ENCODE results near the gene ITPRID1. TPM values are rescaled to one million over a fixed set of nuclear protein-coding genes. Genes with fewer than 3 reads are reported as not detected.
A peak's percentile ranks its signal among the peaks of the same experiment; 100 is the strongest.

ITPRID1 gene
- total and polyA plus RNA-seq, 2 of the 8 experiments (the other 6 are each of a cell fraction or from before 2014, with no cell fraction given), result 0.09 to 0.47 TPM

- ChIA-PET POLR2A (ENCODE audit: partially characterized antibody) (no interaction called here), CTCF (ENCODE audit: partially characterized antibody) (no interaction called here)
- Histone ChIP-seq H3K23ac (ENCODE audit: insufficient read length) (no peak overlapping the region), H4K91ac (replicated peaks; ENCODE audit: insufficient read length, low read length) (no peak overlapping the region), H2BK15ac (ENCODE audit: low read length) (no peak overlapping the region), H2BK5ac (ENCODE audit: low read depth, low read length) (no peak overlapping the region), H3K4me2 (ENCODE audit: insufficient read depth in 1 of 2, low read depth in 2 of 2, low read length in 2 of 2) (no peak overlapping the region), H3K9me3 (ENCODE audit: insufficient read depth in 2 of 2, low read depth in 1 of 2, low read length in 1 of 2) (no peaks in the 10 kb centered on the region), H3K27ac (ENCODE audit: low read depth, low read length) (no peak overlapping the region), H2BK20ac (ENCODE audit: low read length) (no peak overlapping the region), H3K9ac (replicated peaks in 1 of 4; ENCODE audit: extremely low read depth in 1 of 4, low read depth in 3 of 4, low read length in 3 of 4) (no peak overlapping the region), H3K14ac (ENCODE audit: insufficient read length) (no peak overlapping the region), H4K20me1 (replicated peaks in 1 of 2; ENCODE audit: control insufficient read depth in 1 of 2, insufficient read depth in 2 of 2, low read length in 2 of 2) (no peaks in the 10 kb centered on the region), H3K4me1 (replicated peaks in 1 of 4; ENCODE audit: control insufficient read depth in 3 of 4, insufficient read depth in 4 of 4, low read length in 3 of 4) (peaks cover 0 to 24% (median 12%) of the 10 kb centered on the region in 4 experiments; a peak in 5 of 7 replicates), H3K23me2 (ENCODE audit: low read depth, low read length) (no peaks in the 10 kb centered on the region), H4K8ac (ENCODE audit: extremely low read depth, insufficient read depth, low read length) (no peak overlapping the region), H2BK12ac (ENCODE audit: low read depth, low read length) (no peak overlapping the region), H3K4me3 (ENCODE audit: extremely low read depth in 1 of 4, insufficient read depth in 2 of 4, low read depth in 3 of 4, low read length in 4 of 4) (no peak overlapping the region), H3K79me2 (ENCODE audit: control insufficient read depth in 1 of 2, insufficient read depth in 2 of 2, low read length in 2 of 2) (no peaks in the 10 kb centered on the region), H3K79me1 (ENCODE audit: low read depth, low read length) (no peaks in the 10 kb centered on the region), H3K27me3 (replicated peaks in 1 of 4; ENCODE audit: control insufficient read depth in 3 of 4, extremely low read depth in 1 of 4, insufficient read depth in 3 of 4, low read length in 3 of 4) (no peaks in the 10 kb centered on the region), H3K36me3 (ENCODE audit: control insufficient read depth in 2 of 4, insufficient read depth in 4 of 4, low read length in 3 of 4) (no peaks in the 10 kb centered on the region; a peak in 1 of 8 replicates), H2BK120ac (replicated peaks; ENCODE audit: low read depth, low read length) (no peak overlapping the region), H3K4ac (replicated peaks; ENCODE audit: insufficient read length, low read depth, low read length) (no peak overlapping the region), H2AK5ac (ENCODE audit: low read depth, low read length) (no peak overlapping the region), H3K18ac (ENCODE audit: extremely low read depth, low read length) (no peak overlapping the region), H4K5ac (ENCODE audit: insufficient read length, low read depth, low read length) (no peak overlapping the region), H3K56ac (replicated peaks; ENCODE audit: insufficient read length, low read depth, low read length) (no peak overlapping the region), H2AFZ (ENCODE audit: low read length) (0 out of 2 replicates have a peak overlapping the region, but pooled peaks have one; percentile 3)
- 82% methylated on average over 5 of the region's 5 CpGs; no CpG with 5 or more reads in 1 of the 2 experiments for WGBS, 2 experiments (ENCODE audit: extremely low coverage in 1 of 2, insufficient coverage in 1 of 2, insufficient read length in 1 of 2, insufficient replicate concordance in 2 of 2, low coverage in 1 of 2, low lambda C conversion rate in 2 of 2, missing lambda C conversion rate in 1 of 2)
- DNase-seq (ENCODE audit: low read depth in 1 of 2, low spot score in 2 of 2), result no peak
- no peak for TF ChIP-seq SAP30 (IDR thresholded peaks at IDR 0.05; ENCODE audit: insufficient read depth, insufficient replicate concordance, low read length)
- FAIRE-seq, result no peak
Measured at GRCh38 chr7:31692451-31692850, 178.6 kb downstream of the ITPRID1 start.
